K562 (cell line): ENCODE data around the gene MYO1E. TPM values are rescaled to one million over a fixed set of nuclear protein-coding genes. Genes with fewer than 3 reads are reported as not detected.

Experiments
- PCBP1 ChIP-seq: fragments of 200-400 bp; formaldehyde crosslinking; IDR thresholded peaks from 2 replicates; pipeline ENCODE4 v1.6.1; 2018; ENCODE audit warnings: mild to moderate bottlenecking, low read depth, low read length; ENCODE audit not compliant: poor library complexity, severe bottlenecking
- POLR2G ChIP-seq: fragments of 200-400 bp; formaldehyde crosslinking; IDR thresholded peaks from 2 replicates; pipeline ENCODE4 v1.6.1; 2017; ENCODE audit warnings: low read depth, mild to moderate bottlenecking, antibody characterized with exemption, low read length, moderate library complexity
- RBM14 ChIP-seq: fragments of 200-400 bp; formaldehyde crosslinking; IDR thresholded peaks from 2 replicates; pipeline ENCODE4 v1.6.1; 2018; ENCODE audit warnings: low read depth, mild to moderate bottlenecking, low read length, moderate library complexity, borderline replicate concordance; ENCODE audit not compliant: insufficient read depth
- ZKSCAN1 ChIP-seq: fragments of 150-350 bp; IDR thresholded peaks from 2 replicates; pipeline ENCODE4 v1.6.1; 2016; ENCODE audit warnings: low read depth, low read length
- polyA plus RNA-seq, 8 experiments: library from polyadenylated mRNA; depleted of rRNA in 4 of 8; stranded (reverse) in 5 of 8; unstranded in 3 of 8; fragments of >200 nt; fragmentation: Nextera tagmentation in 2 of 8; fragmentation: Illumina TruSeq in 1 of 8; extraction: Ambion mirVana in 2 of 8; extraction: Trizol in 1 of 8; gene quantifications; 2 replicates each; pipeline versions ENCODE4 v1.2.1 to v1.2.3, GENCODE V29; 2011 to 2014; ENCODE audit warnings: inconsistent platforms in 1 of 8, missing spikeins in 1 of 8
- total RNA-seq, 7 experiments: library from RNA; depleted of rRNA in 6 of 7; stranded (reverse); fragments of >200 nt in 6 of 7; fragmentation: Illumina TruSeq in 2 of 7; extraction: Trizol in 2 of 7; gene quantifications; 2 replicates each; pipeline versions ENCODE4 v1.2.1 to v1.2.3, GENCODE V29; 2011 to 2021; ENCODE audit warnings: low replicate concordance in 1 of 7
- TF ChIP-seq, protein P1 (sequence below), 2 experiments: fragments of 250-450 bp in 1 of 2; fragments of 450-650 bp in 1 of 2; sonication (Bioruptor Pico) in 1 of 2; IDR thresholded peaks; 2 replicates each; pipeline versions ENCODE4 v1.6.1 to v1.8.0; 2016 to 2021; ENCODE audit warnings: mild to moderate bottlenecking in 2 of 2, moderate library complexity in 2 of 2, missing compliant biosample characterization in 1 of 2, missing genetic modification characterization in 1 of 2
- TF ChIP-seq, protein P2 (sequence below): sonication (generic); formaldehyde crosslinking; IDR thresholded peaks from 2 replicates; pipeline ENCODE4 v1.8.1; 2023; ENCODE audit warnings: mild to moderate bottlenecking, missing genetic modification reagents
- TF ChIP-seq, protein P3 (sequence below): fragments of 450-650 bp; IDR thresholded peaks from 2 replicates; pipeline ENCODE4 v1.6.1; 2018; ENCODE audit warnings: mild to moderate bottlenecking, low read depth; ENCODE audit not compliant: partially characterized antibody

Gene MYO1E
- total and polyA plus RNA-seq, 9 of the 15 experiments (the other 6 are each of a cell fraction or from before 2014, with no cell fraction given) = under 0.01 to 0.44 (median 0.01) TPM; not detected in 6

DNA sequence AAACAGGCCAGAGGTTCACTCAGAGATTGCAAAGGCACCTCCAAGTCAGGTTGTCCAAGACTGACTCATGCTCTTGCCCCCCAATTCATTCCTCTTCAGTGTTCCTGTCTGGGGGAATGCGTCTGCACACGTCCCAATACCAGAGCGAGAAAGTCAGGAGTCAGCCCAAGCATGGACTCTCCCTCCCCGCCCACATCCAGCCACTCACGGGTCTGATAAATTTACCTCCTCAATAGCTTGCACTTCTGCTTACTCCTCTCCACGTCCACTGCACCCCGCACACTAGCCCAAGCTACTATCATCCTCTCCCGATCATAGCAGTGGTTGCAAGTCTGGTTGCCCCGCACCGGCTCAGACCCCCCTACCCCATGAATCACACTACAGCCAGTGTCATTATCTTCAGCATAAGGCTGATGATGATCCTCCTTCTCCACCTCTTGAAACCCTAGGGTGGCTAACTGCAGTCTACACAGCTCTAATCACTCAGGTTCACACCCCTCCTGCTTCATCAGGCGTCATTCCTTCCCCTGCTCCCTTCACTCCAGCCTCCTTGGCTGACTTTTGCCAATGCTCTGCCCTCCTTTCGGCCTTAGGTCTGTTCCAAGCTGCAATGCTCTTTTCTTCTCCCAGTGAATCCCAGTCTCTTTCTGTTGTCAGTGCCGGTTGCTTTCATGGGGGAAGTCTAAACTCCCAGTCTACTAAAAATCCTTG is 27.6 kb upstream of the MYO1E start (continued):
- TF ChIP-seq, protein P1, sequence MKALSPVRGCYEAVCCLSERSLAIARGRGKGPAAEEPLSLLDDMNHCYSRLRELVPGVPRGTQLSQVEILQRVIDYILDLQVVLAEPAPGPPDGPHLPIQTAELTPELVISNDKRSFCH (CRISPR knock-in tag; IDR thresholded peaks at IDR 0.05) = no peak
- TF ChIP-seq, protein P1 (tag; IDR thresholded peaks at IDR 0.05) = no peak
- TF ChIP-seq PCBP1 (no peak), ZKSCAN1 (no peak), RBM14 (no peak), POLR2G (no peak)
- TF ChIP-seq, protein P2, sequence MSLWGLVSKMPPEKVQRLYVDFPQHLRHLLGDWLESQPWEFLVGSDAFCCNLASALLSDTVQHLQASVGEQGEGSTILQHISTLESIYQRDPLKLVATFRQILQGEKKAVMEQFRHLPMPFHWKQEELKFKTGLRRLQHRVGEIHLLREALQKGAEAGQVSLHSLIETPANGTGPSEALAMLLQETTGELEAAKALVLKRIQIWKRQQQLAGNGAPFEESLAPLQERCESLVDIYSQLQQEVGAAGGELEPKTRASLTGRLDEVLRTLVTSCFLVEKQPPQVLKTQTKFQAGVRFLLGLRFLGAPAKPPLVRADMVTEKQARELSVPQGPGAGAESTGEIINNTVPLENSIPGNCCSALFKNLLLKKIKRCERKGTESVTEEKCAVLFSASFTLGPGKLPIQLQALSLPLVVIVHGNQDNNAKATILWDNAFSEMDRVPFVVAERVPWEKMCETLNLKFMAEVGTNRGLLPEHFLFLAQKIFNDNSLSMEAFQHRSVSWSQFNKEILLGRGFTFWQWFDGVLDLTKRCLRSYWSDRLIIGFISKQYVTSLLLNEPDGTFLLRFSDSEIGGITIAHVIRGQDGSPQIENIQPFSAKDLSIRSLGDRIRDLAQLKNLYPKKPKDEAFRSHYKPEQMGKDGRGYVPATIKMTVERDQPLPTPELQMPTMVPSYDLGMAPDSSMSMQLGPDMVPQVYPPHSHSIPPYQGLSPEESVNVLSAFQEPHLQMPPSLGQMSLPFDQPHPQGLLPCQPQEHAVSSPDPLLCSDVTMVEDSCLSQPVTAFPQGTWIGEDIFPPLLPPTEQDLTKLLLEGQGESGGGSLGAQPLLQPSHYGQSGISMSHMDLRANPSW = no peak
- TF ChIP-seq, protein P3, sequence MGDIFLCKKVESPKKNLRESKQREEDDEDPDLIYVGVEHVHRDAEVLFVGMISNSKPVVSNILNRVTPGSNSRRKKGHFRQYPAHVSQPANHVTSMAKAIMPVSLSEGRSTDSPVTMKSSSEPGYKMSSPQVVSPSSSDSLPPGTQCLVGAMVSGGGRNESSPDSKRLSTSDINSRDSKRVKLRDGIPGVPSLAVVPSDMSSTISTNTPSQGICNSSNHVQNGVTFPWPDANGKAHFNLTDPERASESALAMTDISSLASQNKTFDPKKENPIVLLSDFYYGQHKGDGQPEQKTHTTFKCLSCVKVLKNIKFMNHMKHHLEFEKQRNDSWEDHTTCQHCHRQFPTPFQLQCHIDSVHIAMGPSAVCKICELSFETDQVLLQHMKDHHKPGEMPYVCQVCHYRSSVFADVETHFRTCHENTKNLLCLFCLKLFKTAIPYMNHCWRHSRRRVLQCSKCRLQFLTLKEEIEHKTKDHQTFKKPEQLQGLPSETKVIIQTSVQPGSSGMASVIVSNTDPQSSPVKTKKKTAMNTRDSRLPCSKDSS = no peak
